IMR-90 (cell line): ENCODE results near the gene OPCML. TPM values are rescaled to one million over a fixed set of nuclear protein-coding genes. Genes with fewer than 3 reads are reported as not detected.

Experiments used
- ATAC-seq: fragments of 200-7000 bp; cut with Tn5 transposase; 2 replicates; pipeline ENCODE4 v1.9.1; 2020; ENCODE audit warnings: low read depth, mild to moderate bottlenecking, moderate library complexity
- BruUV-seq: library from RNA; stranded (reverse); fragments of 400-500 nt; replicated peaks from 2 replicates; lab custom pipeline; 2021; lab: Mats Ljungman, UMichigan
- CTCF ChIA-PET: fragments of 300-600 bp; formaldehyde crosslinking; extraction: SDS; loops from one replicate; lab custom pipeline; 2021; ENCODE audit warnings: antibody characterized with exemption; lab: Yijun Ruan, JAX
- POLR2A ChIA-PET: fragments of 300-600 bp; sonication (Branson Sonifier 250); formaldehyde crosslinking; loops from one replicate; lab custom pipeline; 2022; ENCODE audit warnings: antibody characterized with exemption; ENCODE audit not compliant: unreplicated experiment; lab: Charles Lee
- DNase-seq: peaks from one replicate; pipeline ENCODE4 v3.0.0; 2013
- H2AFZ ChIP-seq: replicated peaks from 2 replicates; pipeline ENCODE3; 2013; ENCODE audit warnings: low read length, mild to moderate bottlenecking; ENCODE audit not compliant: poor library complexity
- H2AK5ac ChIP-seq: 2 replicates; pipeline ENCODE4 v1.6.1; 2013; ENCODE audit warnings: low read depth, low read length, inconsistent platforms
- H2AK9ac ChIP-seq: replicated peaks from 2 replicates; pipeline ENCODE3; 2013; ENCODE audit warnings: mild to moderate bottlenecking, low read depth, low read length, moderate library complexity; ENCODE audit not compliant: poor library complexity
- H2BK120ac ChIP-seq: 2 replicates; pipeline ENCODE4 v1.6.1; 2013; ENCODE audit warnings: low read depth, low read length, inconsistent platforms
- H2BK15ac ChIP-seq: 3 replicates; pipeline ENCODE4 v1.6.1; 2013; ENCODE audit warnings: low read depth, low read length, inconsistent platforms
- H2BK20ac ChIP-seq: 2 replicates; pipeline ENCODE4 v1.6.1; 2013; ENCODE audit warnings: low read depth, mild to moderate bottlenecking, inconsistent platforms, low read length, moderate library complexity
- H2BK5ac ChIP-seq: 2 replicates; pipeline ENCODE4 v1.6.1; 2013; ENCODE audit warnings: mild to moderate bottlenecking, low read depth, low read length, inconsistent platforms; ENCODE audit not compliant: poor library complexity, severe bottlenecking
- H3K14ac ChIP-seq: replicated peaks from 2 replicates; pipeline ENCODE4 v1.6.1; 2013; ENCODE audit warnings: low read depth, low read length, inconsistent platforms
- H3K18ac ChIP-seq: 2 replicates; pipeline ENCODE4 v1.6.1; 2013; ENCODE audit warnings: low read depth, low read length, control low read depth
- H3K23ac ChIP-seq: 2 replicates; pipeline ENCODE4 v1.6.1; 2013; ENCODE audit warnings: low read depth, low read length, inconsistent platforms
- H3K27ac ChIP-seq: 2 replicates; pipeline ENCODE4 v1.5.1; 2013; ENCODE audit warnings: mild to moderate bottlenecking, control low read depth, low read length; ENCODE audit not compliant: insufficient read depth
- H3K27me3 ChIP-seq: 2 replicates; pipeline ENCODE4 v1.6.1; 2013; ENCODE audit warnings: low read length; ENCODE audit not compliant: control insufficient read depth, insufficient read depth
- H3K36me3 ChIP-seq: 2 replicates; pipeline ENCODE4 v1.6.1; 2013; ENCODE audit warnings: low read length, mixed read lengths; ENCODE audit not compliant: control insufficient read depth, insufficient read depth
- H3K4ac ChIP-seq: 2 replicates; pipeline ENCODE4 v1.6.1; 2013; ENCODE audit warnings: low read depth, low read length, inconsistent platforms
- H3K4me1 ChIP-seq: 2 replicates; pipeline ENCODE4 v1.6.1; 2013; ENCODE audit warnings: low read length, mixed read lengths; ENCODE audit not compliant: control insufficient read depth, insufficient read depth
- H3K4me2 ChIP-seq: 2 replicates; pipeline ENCODE4 v1.6.1; 2013; ENCODE audit warnings: low read depth, mild to moderate bottlenecking, control low read depth, low read length, moderate library complexity
- H3K4me3 ChIP-seq: 2 replicates; pipeline ENCODE4 v1.5.1; 2013; ENCODE audit warnings: low read depth, mild to moderate bottlenecking, control low read depth, low read length, moderate library complexity; ENCODE audit not compliant: insufficient read depth
- H3K56ac ChIP-seq: 2 replicates; pipeline ENCODE4 v1.6.1; 2013; ENCODE audit warnings: low read length, inconsistent platforms; ENCODE audit not compliant: insufficient read depth; ENCODE audit errors: extremely low read depth
- H3K79me1 ChIP-seq, 2 experiments: 2 replicates each; pipeline ENCODE4 v1.6.1; 2013; ENCODE audit warnings: low read length in 2 of 2, inconsistent platforms in 1 of 2, low read depth in 1 of 2
- H3K9ac ChIP-seq: 2 replicates; pipeline ENCODE4 v1.6.1; 2013; ENCODE audit warnings: low read depth, low read length, control low read depth
- H3K9me1 ChIP-seq: 2 replicates; pipeline ENCODE4 v1.6.1; 2013; ENCODE audit warnings: low read length, inconsistent platforms; ENCODE audit not compliant: insufficient read depth
- H3K9me3 ChIP-seq: 2 replicates; pipeline ENCODE4 v1.6.1; 2013; ENCODE audit warnings: low read length; ENCODE audit not compliant: control insufficient read depth, insufficient read depth
- H4K20me1 ChIP-seq: 2 replicates; pipeline ENCODE4 v1.6.1; 2013; ENCODE audit warnings: low read length, inconsistent platforms; ENCODE audit not compliant: insufficient read depth
- H4K5ac ChIP-seq: 2 replicates; pipeline ENCODE4 v1.6.1; 2013; ENCODE audit warnings: mild to moderate bottlenecking, low read depth, low read length, control low read depth
- H4K8ac ChIP-seq, 2 experiments: 2 replicates each; pipeline ENCODE4 v1.6.1; 2013; ENCODE audit warnings: low read depth in 2 of 2, low read length in 2 of 2, control low read depth in 1 of 2, inconsistent platforms in 1 of 2
- H4K91ac ChIP-seq: 2 replicates; pipeline ENCODE4 v1.6.1; 2013; ENCODE audit warnings: low read depth, low read length, inconsistent platforms; ENCODE audit not compliant: insufficient read depth
- BHLHE40 ChIP-seq: fragments of 150-350 bp; IDR thresholded peaks from 2 replicates; pipeline ENCODE4 v1.6.1; 2016; ENCODE audit warnings: mild to moderate bottlenecking, low read depth, low read length
- WGBS, 2 experiments: methylation state at CpG; one replicate each; pipeline versions ENCODE4 v1.1.5 to v1.1.7; 2013; ENCODE audit warnings: missing lambda C conversion rate in 2 of 2; ENCODE audit not compliant: insufficient read length in 1 of 2; ENCODE audit errors: extremely low coverage in 2 of 2; 5-methylcytosine and 5-hydroxymethylcytosine counted together
- dilution Hi-C: fragments of 300-500 bp; cut with HindIII; formaldehyde crosslinking; loops from one replicate; pipeline ENCODE4 v1.14.3; 2018; ENCODE audit warnings: low sequenced_read_pairs; ENCODE audit not compliant: unreplicated experiment
- in situ Hi-C: fragments of 300-500 bp; cut with MboI; formaldehyde crosslinking; loops from 3 replicates; pipeline ENCODE4 v1.14.3; 2019; ENCODE audit warnings: low sequenced_read_pairs, inconsistent platforms, mixed read lengths
- intact Hi-C: fragments of 100-400 bp; cut with micrococcal nuclease; formaldehyde crosslinking; loops from 2 replicates; pipeline ENCODE4 v1.10.0; 2022
- polyA plus RNA-seq, 3 experiments: library from polyadenylated mRNA; depleted of rRNA; stranded (reverse); fragments of >200 nt; gene quantifications; 2 replicates each; pipeline ENCODE4 v1.2.3, GENCODE V29; 2012; ENCODE audit warnings: low replicate concordance in 1 of 3
- total RNA-seq: library from RNA; depleted of rRNA; stranded (reverse); fragments of >200 nt; gene quantifications from 2 replicates; pipeline ENCODE4 v1.2.3, GENCODE V29; 2012

The OPCML gene
- total and polyA plus RNA-seq, 2 of the 4 experiments (the other 2 are of a cell fraction) = under 0.01 to 2.6 TPM

DNA sequence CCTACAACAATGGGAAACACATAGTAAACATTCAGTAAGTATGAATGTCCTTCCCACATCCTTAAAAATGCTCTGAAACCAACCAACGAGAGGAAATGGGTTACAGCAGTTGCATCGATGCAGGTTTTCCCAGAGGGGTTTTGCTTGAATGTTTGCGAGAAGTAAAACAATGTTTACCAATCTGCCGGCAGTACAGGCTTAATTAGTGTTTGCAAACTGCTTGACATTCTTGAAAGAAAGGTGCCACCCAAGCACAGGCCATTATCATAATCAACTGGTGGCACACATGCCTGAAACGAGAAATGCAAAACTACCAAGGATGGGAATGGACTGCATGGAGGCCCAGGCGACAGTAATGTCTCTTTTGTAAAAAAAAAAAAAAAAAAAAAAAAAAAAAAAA lies 27.1 kb upstream of the OPCML start:
- Histone ChIP-seq H4K8ac (no peak overlapping the region), H2BK15ac (no peak overlapping the region), H3K9me3 (peaks cover 37% of the 10 kb centered on the region), H3K36me3 (no peaks in the 10 kb centered on the region), H4K20me1 (no peaks in the 10 kb centered on the region), H3K9me1 (no peaks in the 10 kb centered on the region), H3K4me3 (no peak overlapping the region), H3K18ac (no peak overlapping the region), H3K4me2 (no peak overlapping the region), H4K91ac (no peak overlapping the region), H3K56ac (no peak overlapping the region), H2BK5ac (no peak overlapping the region), H3K23ac (no peak overlapping the region), H3K14ac (no peak overlapping the region), H3K27me3 (no peaks in the 10 kb centered on the region), H4K5ac (no peak overlapping the region), H2AFZ (no peak overlapping the region), H3K4ac (no peak overlapping the region), H3K9ac (no peak overlapping the region), H2BK20ac (no peak overlapping the region), H3K4me1 (no peaks in the 10 kb centered on the region), H3K79me1 (no peaks in the 10 kb centered on the region), H3K27ac (no peak overlapping the region), H2BK120ac (no peak overlapping the region), H2AK5ac (no peak overlapping the region), H2AK9ac (no peak overlapping the region)
- WGBS, 2 experiments = 80% methylated on average over 1 of the region's 6 CpGs; no CpG with 5 or more reads in 1 of the 2 experiments
- in situ Hi-C loops (no loop called here), dilution Hi-C loops (no loop called here), intact Hi-C loops (no loop called here)
- no peak for ATAC-seq
- no peak for TF ChIP-seq BHLHE40
- no peak for DNase-seq
- CTCF ChIA-PET = no interaction called here
- POLR2A ChIA-PET = no interaction called here
- BruUV-seq = no TSS peak
